Measurements from ENCODE around the gene ZNF396.

DNA sequence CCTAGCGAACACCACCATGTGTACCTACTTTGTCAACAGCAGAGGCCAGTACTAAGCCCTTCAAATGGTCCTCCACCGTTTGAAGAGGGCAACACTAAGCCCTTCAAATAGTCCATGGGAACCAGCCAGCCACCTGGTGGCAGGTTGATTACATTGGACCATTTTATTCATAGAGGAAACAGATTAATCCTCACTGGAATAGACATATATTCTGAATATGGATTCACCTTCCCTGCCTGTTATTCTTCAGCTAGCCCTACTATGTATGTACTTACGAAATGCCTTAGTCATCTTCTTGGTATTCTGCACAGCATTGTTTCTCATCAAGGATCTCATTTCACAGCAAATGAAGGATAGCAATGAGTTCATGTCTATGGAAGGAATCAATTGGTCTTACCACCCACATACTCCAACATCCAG, 10.0 kb upstream of the ZNF396 start:
- TF ChIP-seq ZFX (IDR thresholded peaks at IDR 0.05) (no peak), CTCF (conservative IDR thresholded peaks at IDR 0.05) (no peak)
